Left hindlimb (tissue), 1 donor: Measurements from ENCODE around the gene XYLT2.

ENCODE experiments used
- DNase-seq: peaks from one replicate; pipeline ENCODE4 v3.0.0-alpha.2; 2018

The XYLT2 gene

GRCh38 chr17:50365649-50366393, 19.9 kb downstream of the XYLT2 start:
- no peak for DNase-seq

DNA sequence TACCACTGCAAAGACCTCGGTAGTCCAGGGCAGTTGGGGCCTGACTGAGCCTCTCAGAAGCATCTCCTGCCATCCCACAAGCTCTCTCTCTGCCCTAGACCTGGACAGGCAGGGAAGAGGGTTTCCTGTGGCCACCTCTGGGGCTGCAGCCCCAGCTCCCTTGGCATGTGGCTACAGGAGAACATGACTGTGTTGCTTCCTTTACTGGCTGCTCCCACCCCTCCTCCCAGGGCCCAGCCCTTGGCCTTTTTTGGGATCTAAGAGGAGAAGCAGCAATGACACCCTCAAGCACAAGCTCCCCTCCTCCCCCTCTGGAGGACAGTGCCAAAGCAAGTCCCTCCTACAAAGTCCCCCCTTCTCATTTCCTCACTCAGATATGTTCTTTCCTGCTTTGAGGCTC, 21.5 kb downstream of the XYLT2 start:
- no peak for DNase-seq

GRCh38 chr17:50370052-50370451, 24.1 kb downstream of the XYLT2 start:
- DNase-seq = no peak

GRCh38 chr17:50371526-50371925, 25.6 kb downstream of the XYLT2 start:
- no peak for DNase-seq

- no peak for DNase-seq
Observed at GRCh38 chr17:50372222-50372757, 26.4 kb downstream of the XYLT2 start.

- DNase-seq = peak; percentile 91
Observed at GRCh38 chr17:50372758-50373556, 27.0 kb downstream of the XYLT2 start, which contains the start of the genes EME1 and MRPL27. TSS of gene EME1 (plus strand) at chr17:50373229. CDS start at chr17:50375209, 1,980 bp downstream. TSS of gene MRPL27 (minus strand) at chr17:50373184. CDS start at chr17:50373170, 14 bp downstream.

DNA sequence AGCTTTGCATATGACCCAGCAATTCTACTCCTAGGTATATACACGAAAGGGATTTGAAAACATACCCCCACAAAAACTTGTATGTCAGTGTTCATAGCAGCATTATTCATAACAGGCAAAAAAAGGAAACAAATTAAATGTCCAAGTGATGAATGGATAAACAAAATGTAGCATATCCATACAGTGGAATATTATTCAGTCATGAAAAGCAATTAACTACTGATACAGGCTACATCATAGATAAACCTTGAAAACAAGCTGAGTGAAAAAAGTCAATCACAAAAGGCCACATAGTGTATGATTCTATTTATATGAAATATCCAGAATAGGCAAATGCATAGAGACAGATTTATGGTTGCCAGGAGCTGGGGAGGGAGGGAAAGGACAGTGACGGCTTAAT, 27.8 kb downstream of the XYLT2 start:
- DNase-seq = no peak

DNA sequence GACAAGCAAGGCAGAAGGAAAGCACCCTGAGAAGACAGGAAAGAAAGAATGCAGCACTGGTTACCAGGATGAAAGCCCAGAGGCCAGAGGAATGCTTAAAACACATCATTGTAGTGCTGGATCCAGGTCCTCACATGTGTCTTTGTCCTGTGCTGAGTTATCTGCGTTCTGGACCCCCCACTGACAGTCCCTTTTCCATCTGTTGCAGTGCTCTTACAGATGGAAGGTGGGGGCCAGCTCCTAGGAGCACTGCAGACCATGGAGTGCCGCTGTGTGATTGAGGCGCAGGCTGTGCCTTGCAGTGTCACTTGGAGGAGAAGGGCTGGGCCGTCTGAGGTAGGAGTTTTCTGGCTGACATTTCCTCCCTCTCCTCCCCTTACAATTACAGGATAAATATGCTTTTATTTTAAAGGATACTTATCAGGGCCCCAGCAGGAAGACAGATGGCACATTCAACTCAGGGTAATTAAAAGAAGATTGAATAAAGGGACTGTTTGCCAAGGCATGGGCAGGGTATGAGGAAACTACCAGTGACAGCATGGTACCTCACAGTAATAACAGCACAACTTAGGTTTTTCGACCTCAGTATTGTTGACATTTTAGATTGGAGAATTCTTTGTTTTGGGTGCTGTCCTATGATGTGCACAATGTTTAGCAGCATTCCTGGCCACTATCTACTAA, 30.1 kb downstream of the XYLT2 start:
- no peak for DNase-seq

GRCh38 chr17:50379351-50380132, 33.6 kb downstream of the XYLT2 start:
- DNase-seq = no peak

GRCh38 chr17:50380369-50381259, 34.7 kb downstream of the XYLT2 start:
- no peak for DNase-seq

DNA sequence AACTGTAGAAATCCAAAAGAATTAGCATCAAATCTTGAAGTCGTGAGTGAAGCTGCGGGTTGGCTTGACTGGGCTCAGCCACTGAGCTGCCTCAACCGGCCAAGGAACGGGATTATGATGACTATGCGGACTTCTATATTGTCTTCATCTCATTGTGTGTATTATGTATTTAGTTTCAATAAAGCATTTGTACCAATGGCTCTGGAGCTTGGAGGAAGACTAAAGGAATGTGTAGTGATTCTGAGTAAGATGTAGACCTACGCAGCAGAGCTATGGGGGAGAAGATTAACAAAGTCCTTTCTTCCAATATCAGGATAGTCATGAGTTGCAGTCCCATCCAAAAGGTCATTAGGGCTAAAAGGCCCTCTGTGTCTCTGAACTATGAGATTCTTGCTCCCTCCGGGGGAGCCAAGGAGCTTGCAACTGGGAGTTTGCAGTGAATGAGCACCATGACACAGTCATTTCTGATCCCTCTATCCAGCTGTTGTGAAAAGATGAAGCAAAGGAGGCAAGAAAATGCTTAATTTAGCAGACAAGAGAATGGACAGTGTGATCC, 35.4 kb downstream of the XYLT2 start:
- no peak for DNase-seq

GRCh38 chr17:50381920-50382319, 36.0 kb downstream of the XYLT2 start:
- no peak for DNase-seq

DNA sequence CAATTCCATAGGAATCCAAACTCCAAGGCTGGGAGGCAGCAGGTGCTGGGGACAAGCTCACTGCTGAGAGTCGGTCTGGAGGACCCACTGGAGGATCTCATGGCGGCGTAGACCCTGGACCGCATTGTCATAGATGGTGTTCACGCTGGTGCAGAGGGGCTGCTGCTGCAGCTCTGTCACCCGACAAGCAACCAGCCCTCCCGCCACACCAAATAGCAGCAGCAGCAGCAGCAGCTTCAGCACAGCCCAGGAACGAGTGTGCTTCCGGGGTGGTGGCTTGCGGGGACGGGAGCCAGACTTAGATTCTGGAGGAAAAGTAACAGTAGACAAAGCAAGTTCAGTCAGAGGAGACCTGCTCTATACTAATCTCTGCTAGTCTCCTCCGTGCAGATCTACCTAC, 37.0 kb downstream of the XYLT2 start:
- DNase-seq = no peak

- DNase-seq = peak; percentile 63
Observed at GRCh38 chr17:50386510-50386909, 40.6 kb downstream of the XYLT2 start.

DNA sequence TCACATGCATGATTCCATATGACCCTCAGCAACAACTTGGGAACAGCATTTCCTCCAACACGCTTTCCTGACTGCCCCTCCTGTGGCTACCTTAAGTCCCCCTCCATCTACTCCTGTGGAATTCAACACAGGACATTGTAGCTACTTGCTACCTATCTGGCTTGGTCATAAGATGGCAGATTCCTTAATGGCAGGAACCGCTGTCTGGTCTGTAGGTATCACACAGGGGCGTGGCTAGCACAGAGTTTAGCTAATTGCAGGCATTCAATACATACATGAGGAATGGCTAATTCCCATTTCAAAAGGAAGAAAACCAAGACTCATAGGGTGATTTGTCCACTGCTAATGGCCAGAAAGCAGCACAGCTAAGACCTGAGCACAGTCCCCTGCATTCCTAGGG, 42.8 kb downstream of the XYLT2 start:
- DNase-seq = no peak

- no peak for DNase-seq
Observed at GRCh38 chr17:50389534-50389933, 43.6 kb downstream of the XYLT2 start.

DNA sequence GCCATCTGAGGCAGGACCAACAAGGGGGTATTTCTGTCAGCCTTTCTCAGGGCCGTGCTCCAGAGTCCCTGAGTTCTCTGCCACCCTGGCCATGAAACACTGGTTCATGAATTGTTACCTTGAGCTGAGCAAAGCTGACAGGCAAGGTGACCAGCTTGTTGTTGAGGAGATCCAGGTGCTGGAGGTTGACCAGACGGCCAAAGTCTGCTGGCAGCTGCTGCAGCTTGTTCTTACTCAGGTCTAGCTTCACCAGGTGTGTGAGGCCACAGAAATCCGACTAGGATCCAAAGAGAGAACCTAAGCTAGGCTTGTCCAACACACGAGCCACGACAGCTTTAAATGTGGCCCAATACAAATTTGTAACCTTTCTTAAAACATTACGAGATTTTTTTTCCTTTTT, 46.7 kb downstream of the XYLT2 start:
- DNase-seq = no peak

GRCh38 chr17:50393700-50394099, 47.8 kb downstream of the XYLT2 start:
- no peak for DNase-seq

DNA sequence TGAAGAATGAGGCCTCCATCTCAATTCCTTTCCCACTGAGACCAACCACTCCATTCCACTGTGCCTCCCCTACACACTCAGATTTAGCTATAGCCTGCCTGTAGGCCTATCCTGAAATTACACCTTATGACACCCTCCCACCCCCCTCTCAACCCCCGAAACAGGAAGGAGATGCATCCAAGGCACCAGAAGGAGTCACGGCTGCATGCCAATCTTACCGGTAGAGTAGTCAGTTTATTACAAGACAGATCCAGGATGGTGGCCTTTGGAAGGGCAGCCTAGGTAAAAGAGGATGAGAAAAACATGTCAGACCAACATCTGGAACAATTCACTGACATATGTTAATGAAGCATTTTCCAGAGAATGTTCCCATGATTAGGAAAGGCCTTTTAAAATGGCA, 48.8 kb downstream of the XYLT2 start:
- no peak for DNase-seq

DNA sequence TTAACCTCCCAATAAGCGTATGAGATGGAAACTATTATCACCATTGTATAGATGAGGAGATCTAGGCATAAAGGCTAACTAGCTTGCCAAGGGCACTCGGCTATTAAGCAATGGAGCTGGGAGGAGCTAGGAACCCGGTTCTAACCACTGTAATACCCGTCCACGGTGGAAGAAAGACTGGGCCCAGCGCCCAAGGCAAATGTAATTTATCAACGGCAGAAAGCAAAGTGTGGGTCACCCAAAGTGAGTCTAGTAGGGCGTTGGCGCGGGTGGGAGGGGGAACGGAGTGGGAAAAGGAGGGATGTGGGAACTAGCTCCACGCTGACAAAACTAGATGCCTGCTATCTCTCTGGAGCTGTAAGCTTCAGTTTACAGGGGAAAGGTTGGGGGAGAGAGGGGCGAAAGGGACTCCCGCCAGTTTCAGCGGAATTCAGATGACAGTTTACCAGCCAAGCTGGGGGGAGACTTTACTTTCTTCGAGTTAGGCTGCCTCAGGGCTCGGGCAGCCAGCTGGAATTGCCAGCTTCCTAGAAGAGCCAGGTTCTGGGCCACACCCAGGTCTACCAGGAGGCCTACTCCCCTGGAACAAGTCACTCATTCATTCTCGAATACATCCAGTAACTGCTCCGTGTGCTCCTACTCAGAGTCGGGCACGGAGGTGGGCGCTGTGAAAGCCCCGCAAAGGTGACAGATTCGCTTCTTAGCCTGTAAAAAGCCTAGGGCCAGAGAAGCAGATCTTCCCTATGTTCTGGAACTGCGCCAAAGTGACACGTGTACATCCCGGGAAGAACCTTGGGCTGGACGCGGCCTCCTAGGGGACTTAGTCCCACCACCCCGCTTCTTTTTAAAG, 50.6 kb downstream of the XYLT2 start:
- DNase-seq = peak; percentile 55
